Loucy (cell line): Measurements from ENCODE around the gene EHD2.

Source experiments
- H2AFZ ChIP-seq: fragments of 200-600 bp; sonication (generic); 2 replicates; pipeline ENCODE4 v1.6.0; 2016; ENCODE audit warnings: antibody characterized with exemption, mild to moderate bottlenecking, low read length, moderate library complexity
- H3F3A ChIP-seq: fragments of 200-600 bp; 2 replicates; pipeline ENCODE4 v1.6.0; 2016; ENCODE audit warnings: antibody characterized with exemption, low read depth, mild to moderate bottlenecking
- H3K27me3 ChIP-seq: fragments of 200-600 bp; sonication (generic); 2 replicates; pipeline ENCODE4 v1.6.1; 2014; ENCODE audit warnings: low read length, mild to moderate bottlenecking; ENCODE audit not compliant: insufficient read depth, poor library complexity, severe bottlenecking
- H3K36me3 ChIP-seq: fragments of 200-600 bp; sonication (generic); 2 replicates; pipeline ENCODE4 v1.6.1; 2016; ENCODE audit warnings: low read length; ENCODE audit not compliant: insufficient read depth
- H3K4me1 ChIP-seq: fragments of 200-600 bp; sonication (generic); 2 replicates; pipeline ENCODE4 v1.5.1; 2014; ENCODE audit warnings: low read length, mild to moderate bottlenecking; ENCODE audit not compliant: insufficient read depth, poor library complexity, severe bottlenecking
- H3K4me2 ChIP-seq: fragments of 200-600 bp; sonication (generic); 2 replicates; pipeline ENCODE4 v1.6.0; 2014; ENCODE audit warnings: antibody characterized with exemption, low read length, low read depth, mild to moderate bottlenecking; ENCODE audit not compliant: poor library complexity, severe bottlenecking
- H3K4me3 ChIP-seq: fragments of 200-600 bp; sonication (generic); 2 replicates; pipeline ENCODE4 v1.5.1; 2014; ENCODE audit warnings: low read length, mild to moderate bottlenecking, mixed read lengths; ENCODE audit not compliant: poor library complexity, severe bottlenecking
- H3K79me2 ChIP-seq: fragments of 200-600 bp; sonication (generic); 2 replicates; pipeline ENCODE4 v1.6.1; 2014; ENCODE audit warnings: low read length; ENCODE audit not compliant: insufficient read depth
- H3K9ac ChIP-seq: fragments of 200-600 bp; sonication (generic); 2 replicates; pipeline ENCODE4 v1.6.0; 2014; ENCODE audit warnings: mild to moderate bottlenecking, low read depth, low read length, moderate library complexity; ENCODE audit not compliant: poor library complexity, severe bottlenecking
- H3K9me2 ChIP-seq: fragments of 200-600 bp; sonication (generic); replicated peaks from 2 replicates; pipeline ENCODE4 v1.6.1; 2016; ENCODE audit warnings: low read depth, low read length, mixed read lengths
- H3K9me3 ChIP-seq: fragments of 200-600 bp; sonication (generic); 2 replicates; pipeline ENCODE4 v1.6.1; 2014; ENCODE audit warnings: mild to moderate bottlenecking, antibody characterized with exemption, low read length, low read depth; ENCODE audit not compliant: insufficient read depth
- H4K20me1 ChIP-seq: fragments of 200-600 bp; sonication (generic); 2 replicates; pipeline ENCODE4 v1.6.0; 2014; ENCODE audit warnings: antibody characterized with exemption, low read length, mild to moderate bottlenecking; ENCODE audit not compliant: insufficient read depth, poor library complexity, severe bottlenecking
- EZH2phosphoT487 ChIP-seq: fragments of 200-600 bp; IDR thresholded peaks from 2 replicates; pipeline ENCODE4 v1.6.1; 2018; ENCODE audit warnings: antibody characterized with exemption, mild to moderate bottlenecking, moderate library complexity, borderline replicate concordance
- TF ChIP-seq, protein P1 (sequence below): fragments of 200-600 bp; sonication (generic); conservative IDR thresholded peaks from 2 replicates; pipeline ENCODE4 v1.5.1; 2014; ENCODE audit warnings: mild to moderate bottlenecking, antibody characterized with exemption, low read length

Gene EHD2

GRCh38 chr19:47704656-47705055, 8.6 kb upstream of the EHD2 start:
- Histone ChIP-seq H3K9me3 (no peaks in the 10 kb centered on the region), H3K9me2 (no peaks in the 10 kb centered on the region), H3K4me1 (no peaks in the 10 kb centered on the region), H2AFZ (no peak overlapping the region), H3K4me2 (no peak overlapping the region), H3K36me3 (peaks cover 6% of the 10 kb centered on the region; the same call in 1 of the 2 replicates), H3F3A (no peaks in the 10 kb centered on the region), H3K9ac (no peak overlapping the region), H3K27me3 (no peaks in the 10 kb centered on the region), H3K4me3 (no peak overlapping the region), H3K79me2 (no peaks in the 10 kb centered on the region), H4K20me1 (no peaks in the 10 kb centered on the region)
- TF ChIP-seq EZH2phosphoT487: no peak
- TF ChIP-seq, protein P1, sequence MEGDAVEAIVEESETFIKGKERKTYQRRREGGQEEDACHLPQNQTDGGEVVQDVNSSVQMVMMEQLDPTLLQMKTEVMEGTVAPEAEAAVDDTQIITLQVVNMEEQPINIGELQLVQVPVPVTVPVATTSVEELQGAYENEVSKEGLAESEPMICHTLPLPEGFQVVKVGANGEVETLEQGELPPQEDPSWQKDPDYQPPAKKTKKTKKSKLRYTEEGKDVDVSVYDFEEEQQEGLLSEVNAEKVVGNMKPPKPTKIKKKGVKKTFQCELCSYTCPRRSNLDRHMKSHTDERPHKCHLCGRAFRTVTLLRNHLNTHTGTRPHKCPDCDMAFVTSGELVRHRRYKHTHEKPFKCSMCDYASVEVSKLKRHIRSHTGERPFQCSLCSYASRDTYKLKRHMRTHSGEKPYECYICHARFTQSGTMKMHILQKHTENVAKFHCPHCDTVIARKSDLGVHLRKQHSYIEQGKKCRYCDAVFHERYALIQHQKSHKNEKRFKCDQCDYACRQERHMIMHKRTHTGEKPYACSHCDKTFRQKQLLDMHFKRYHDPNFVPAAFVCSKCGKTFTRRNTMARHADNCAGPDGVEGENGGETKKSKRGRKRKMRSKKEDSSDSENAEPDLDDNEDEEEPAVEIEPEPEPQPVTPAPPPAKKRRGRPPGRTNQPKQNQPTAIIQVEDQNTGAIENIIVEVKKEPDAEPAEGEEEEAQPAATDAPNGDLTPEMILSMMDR: no peak

GRCh38 chr19:47707135-47707925, 5.9 kb upstream of the EHD2 start:
- no peak overlapping the region for H3K9ac ChIP-seq
- no peaks in the 10 kb centered on the region; the same call in 1 of the 2 replicates for H3K36me3 ChIP-seq
- no peak overlapping the region for H3K4me2 ChIP-seq
- no peak overlapping the region; the same call in 1 of the 2 replicates for H2AFZ ChIP-seq
- no peaks in the 10 kb centered on the region for H3K79me2 ChIP-seq
- TF ChIP-seq, protein P1: peak; percentile 79
- no peak for TF ChIP-seq EZH2phosphoT487
- no peak overlapping the region for H3K4me3 ChIP-seq
- H3K27me3 ChIP-seq: no peaks in the 10 kb centered on the region
- H3K4me1 ChIP-seq: no peaks in the 10 kb centered on the region
- no peaks in the 10 kb centered on the region for H3K9me2 ChIP-seq
- H3K9me3 ChIP-seq: no peaks in the 10 kb centered on the region
- H3F3A ChIP-seq: no peaks in the 10 kb centered on the region
- no peaks in the 10 kb centered on the region for H4K20me1 ChIP-seq

DNA sequence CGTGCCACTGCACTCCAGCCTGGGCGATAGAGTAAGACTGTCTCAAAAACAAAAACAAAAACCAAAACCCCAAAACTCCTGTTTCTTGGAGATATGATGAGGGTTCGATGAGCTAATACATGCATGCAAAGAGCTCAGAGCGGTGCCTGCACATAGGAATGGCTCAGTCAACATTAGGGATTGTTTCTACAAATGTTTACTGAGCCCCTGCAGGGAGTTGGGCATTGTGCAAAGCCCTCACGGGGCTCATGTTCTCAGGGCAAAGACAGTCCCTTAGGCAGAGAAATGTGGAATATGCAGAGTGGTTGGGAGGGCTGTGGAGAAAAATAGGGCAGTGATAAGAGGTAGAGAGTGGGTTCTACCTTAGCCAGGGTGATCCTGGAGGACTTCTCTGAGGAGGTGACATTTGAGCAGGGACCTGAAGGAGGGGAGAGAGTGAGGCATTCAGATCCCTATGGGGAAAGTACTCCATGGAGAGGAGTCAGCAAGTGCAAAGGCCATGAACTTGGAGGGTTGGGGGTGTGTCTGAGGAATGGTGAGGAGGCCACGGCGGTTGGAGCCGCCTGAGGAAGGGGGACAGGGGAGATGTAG, 1.5 kb upstream of the EHD2 start:
- no peak overlapping the region for H3K4me3 ChIP-seq
- H3K36me3 ChIP-seq: no peaks in the 10 kb centered on the region
- H3K4me1 ChIP-seq: no peaks in the 10 kb centered on the region
- H3K9me2 ChIP-seq: no peaks in the 10 kb centered on the region
- no peak overlapping the region for H3K4me2 ChIP-seq
- no peaks in the 10 kb centered on the region for H3F3A ChIP-seq
- H3K27me3 ChIP-seq: no peaks in the 10 kb centered on the region
- H3K9ac ChIP-seq: no peak overlapping the region
- no peaks in the 10 kb centered on the region for H4K20me1 ChIP-seq
- no peaks in the 10 kb centered on the region for H3K79me2 ChIP-seq
- TF ChIP-seq, protein P1: no peak
- no peak for TF ChIP-seq EZH2phosphoT487
- H2AFZ ChIP-seq: no peak overlapping the region
- H3K9me3 ChIP-seq: no peaks in the 10 kb centered on the region
